Dermis blood vessel endothelial cell (primary cell): ENCODE data around the gene CDT1. TPM values are rescaled to one million over a fixed set of nuclear protein-coding genes. Genes with fewer than 3 reads are reported as not detected.
A peak's percentile ranks its signal among the peaks of the same experiment; 100 is the strongest.

Experiments used
- DNase-seq: peaks from one replicate; pipeline ENCODE4 v3.0.0; 2010
- total RNA-seq: library from RNA; depleted of rRNA; stranded (reverse); fragments of >200 nt; gene quantifications from 2 replicates; pipeline ENCODE4 v1.2.3, GENCODE V29; 2014

CDT1 gene
- total RNA-seq, 1 donor from 2014 or later, result 5.8 TPM

GRCh38 chr16:88840600-88841215 is 37.1 kb downstream of the CDT1 start:
- no peak for DNase-seq

GRCh38 chr16:88841521-88842307 is 38.1 kb downstream of the CDT1 start:
- no peak for DNase-seq

DNA sequence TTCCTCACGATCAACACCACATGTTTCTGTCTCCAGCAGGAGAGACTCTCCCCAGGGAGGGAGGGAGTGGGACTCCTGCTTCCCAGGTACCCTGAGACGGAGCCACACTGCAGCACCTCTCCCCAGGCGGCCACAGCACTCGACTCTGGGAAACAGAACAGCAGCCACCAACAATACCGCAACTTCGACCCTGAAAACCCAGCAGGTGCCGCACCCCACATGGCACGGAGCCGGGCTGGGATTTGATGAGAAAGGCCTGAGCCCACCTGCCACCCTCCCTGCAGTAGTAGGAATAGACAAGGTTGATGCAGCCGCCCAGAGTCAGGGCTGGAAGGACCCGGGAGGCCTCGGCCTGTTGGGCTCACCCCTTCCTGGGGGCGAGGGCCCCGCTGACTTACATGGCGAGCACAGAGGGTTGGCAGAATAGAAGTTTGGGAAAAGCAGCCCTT is 38.7 kb downstream of the CDT1 start:
- DNase-seq, result no peak

DNA sequence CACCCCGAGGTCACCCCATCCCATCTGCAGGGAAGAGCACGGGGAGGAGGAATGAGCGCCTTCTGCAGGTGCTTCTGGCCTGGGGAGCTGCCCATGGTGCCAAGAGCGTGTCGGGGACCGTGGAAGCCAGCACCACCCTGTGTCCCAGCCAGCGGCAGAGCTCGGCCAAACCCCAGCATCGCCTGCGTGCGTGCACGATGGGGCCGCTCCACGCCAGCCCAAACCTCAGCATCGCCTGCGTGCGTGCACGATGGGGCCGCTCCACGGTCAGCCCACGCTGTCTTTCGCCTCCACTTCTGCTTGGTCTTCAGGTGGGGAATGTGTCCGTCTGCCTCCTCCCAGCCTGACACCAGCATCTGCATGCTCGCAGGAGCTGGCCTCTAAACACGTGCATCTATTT is 39.2 kb downstream of the CDT1 start:
- no peak for DNase-seq

- no peak for DNase-seq
Observed at GRCh38 chr16:88843256-88843655, 39.7 kb downstream of the CDT1 start.

DNA sequence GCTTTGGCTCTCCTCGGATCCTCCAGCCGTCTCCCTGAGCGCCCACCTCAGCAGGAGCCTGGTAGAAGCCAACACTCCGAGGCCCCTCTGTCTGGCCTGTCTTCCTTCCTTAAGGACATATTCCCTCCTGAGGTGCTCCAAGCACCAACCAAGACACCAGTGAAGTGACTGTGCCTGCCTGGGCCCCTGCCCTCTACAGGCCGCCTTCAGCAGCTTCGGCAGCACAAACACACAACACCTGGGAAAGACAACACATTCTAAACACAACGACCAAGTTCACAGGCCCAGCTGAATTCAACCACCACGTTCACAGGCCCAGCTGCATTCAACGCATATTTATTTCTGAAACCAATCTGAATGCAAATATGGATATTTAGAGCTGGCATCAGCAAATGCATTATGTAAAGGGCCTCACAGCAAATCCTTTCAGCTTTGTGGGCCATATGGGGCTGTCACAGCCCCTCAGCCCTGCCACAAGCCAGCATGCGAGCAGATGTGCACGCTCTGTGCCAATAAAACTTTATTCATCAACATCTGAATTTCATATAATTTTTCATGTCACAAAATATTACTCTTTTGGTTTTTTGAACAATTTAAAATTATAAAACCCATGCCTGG is 40.9 kb downstream of the CDT1 start:
- no peak for DNase-seq

GRCh38 chr16:88846088-88846487 is 42.5 kb downstream of the CDT1 start:
- no peak for DNase-seq

- DNase-seq, result no peak
Observed at GRCh38 chr16:88847654-88848053, 44.1 kb downstream of the CDT1 start.

DNA sequence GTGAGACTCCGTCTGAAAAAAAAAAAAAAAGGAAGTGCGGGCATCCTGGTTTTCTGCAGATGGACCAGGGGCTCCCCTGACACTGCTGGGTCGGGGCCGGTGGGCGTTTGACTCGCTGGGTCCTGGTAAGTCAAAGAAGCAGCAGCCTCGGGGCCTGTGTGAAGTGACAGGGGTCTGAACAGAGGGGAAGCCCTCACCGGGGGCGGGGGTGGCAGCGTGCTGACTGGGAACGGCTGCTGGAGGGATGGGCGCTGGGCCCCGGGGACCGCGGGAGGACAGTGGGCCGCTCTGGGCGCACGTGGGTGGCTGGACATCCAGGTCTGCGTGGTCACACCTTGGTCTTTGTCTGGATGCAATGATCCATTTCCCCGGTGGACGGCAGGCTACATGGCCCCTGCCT is 45.0 kb downstream of the CDT1 start:
- no peak for DNase-seq

GRCh38 chr16:88850531-88851199 is 47.1 kb downstream of the CDT1 start:
- no peak for DNase-seq

DNA sequence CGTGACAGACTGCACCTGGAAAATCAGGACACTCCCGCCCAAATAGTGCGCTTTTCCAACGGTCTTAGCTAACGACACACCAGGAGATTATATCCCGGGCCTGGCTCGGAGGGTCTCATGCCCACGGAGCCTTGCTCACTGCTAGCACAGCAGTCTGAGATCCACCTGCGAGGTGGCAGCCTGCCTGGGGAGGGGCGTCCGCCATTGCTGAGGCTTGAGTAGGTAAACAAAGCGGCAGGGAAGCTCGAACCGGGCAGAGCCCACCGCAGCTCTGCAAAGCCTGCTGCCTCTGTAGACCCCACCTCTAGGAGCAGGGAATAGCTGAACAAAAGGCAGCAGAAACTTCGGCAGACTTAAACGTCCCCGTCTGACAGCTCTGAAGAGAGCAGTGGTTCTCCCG is 48.0 kb downstream of the CDT1 start:
- DNase-seq, result no peak

DNA sequence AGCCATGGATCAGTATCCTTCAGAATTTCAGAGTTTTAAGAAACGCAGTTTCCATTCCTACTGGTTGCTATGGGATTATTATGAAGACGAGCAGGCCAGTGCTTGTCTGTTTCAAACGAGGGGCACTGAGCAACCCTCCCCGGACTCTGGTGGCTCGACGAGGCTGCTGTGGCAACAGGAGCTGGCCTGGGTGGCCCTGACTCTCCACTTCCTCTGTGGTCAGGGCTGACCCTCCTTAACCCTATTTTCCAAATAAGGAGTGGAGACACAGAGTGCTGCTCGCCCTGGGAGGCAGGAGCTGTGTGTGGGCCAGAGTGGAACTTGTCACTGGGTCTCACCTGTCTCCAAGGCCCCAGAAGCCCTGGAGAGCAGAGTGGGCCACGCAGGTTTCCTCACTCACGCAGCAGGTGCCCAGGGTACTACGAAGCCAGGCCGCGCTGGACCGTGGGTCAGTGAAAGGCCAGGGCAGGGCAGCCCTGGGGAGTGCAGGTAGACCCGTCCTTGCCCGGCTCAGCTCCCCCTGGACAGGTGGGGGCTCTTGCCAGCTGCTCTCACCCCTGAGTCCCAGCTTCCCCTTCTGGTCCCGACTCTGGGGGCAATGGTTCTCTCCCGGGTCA is 49.8 kb downstream of the CDT1 start:
- no peak for DNase-seq

DNA sequence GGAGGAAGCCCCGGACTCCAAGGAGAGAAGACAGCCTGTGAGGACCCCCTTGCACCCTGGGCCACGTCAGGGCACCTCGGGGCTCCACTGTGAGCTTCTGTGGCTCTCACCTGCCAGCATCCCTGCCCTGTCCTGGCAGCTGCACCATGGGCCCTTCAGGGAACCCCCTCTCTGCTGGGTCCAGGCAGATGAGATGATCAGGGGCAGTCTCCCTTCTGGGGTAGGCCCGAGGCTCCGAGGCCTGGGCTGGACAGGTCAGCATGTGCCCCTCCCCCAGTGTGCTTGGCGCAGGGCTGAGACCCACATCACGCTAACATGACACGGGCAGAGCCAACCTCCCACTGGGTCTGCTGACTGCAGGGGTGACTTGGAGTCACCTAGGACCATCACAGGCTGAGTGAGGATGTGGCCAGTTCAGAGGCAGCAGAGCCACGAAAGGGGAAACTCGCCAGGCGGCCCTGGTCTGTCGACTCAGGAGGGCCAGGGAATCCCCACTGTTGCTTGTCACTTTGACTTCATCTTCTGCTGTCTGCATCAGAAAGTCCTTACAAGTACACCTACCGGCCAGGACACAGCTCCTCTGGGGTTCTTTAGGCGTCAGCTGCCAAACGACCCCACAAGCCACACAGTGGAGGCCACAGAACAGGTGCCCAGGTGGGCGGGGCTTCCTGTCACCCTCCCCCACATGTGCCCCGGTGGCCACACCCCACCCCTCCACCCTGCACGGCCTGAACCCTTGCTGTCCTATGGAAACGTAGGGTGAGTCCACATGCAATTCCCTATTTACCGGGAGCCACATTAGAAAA is 50.9 kb downstream of the CDT1 start:
- DNase-seq, result no peak

GRCh38 chr16:88855176-88855575 is 51.6 kb downstream of the CDT1 start:
- no peak for DNase-seq

DNA sequence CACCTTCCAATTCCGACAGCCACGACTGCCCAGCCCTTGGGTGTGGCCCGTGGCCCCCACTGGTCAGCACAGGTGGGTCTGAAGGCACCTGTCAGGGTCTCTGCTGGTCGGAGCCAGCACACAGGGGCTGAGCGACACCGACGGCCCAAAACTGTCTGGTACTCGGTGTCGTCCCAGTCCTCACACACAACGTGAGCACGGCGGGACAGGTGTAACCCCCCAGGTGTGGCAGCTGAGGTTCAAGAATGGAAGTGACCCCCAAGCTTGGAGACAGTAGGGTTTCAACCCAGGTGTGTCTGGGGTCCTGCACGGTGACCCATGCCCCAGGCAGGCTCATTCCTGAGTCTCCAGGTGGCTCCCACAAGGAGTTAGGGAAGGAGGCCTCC is 52.1 kb downstream of the CDT1 start:
- no peak for DNase-seq

DNA sequence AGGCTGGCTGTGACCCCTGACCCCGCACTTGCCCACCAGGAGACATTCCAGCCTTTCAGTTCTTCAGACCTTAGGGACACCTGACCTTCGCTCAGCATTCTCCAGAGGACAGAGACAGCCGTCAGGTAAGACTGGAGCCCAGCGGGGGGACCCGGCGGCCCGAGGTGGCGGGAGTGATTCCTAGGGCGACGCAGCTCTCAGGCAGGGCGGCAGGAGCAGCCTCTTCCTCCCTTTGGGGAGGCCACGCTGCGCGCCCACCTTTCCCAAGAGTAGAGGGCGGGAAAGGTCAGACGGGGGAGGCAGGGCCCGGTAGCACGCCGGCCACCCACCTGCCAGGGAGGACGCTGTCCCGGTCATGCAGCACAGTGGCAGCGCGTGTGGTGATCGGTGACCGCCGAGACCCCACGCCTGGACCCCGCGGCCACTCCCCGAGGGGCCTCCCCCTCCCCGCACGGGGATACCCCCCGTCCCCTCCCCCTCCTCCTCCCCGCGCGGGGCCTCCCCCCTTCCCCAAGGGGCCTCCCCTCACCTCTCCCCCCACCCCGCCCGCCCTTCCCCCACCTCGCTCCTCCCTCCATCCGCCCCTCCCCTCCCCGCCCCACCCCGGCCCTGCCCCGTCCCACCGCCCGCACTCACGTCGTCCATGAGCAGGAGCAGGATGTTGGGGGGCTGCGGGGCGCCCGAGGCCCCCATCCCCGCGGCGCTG is 52.7 kb downstream of the CDT1 start:
- peak; percentile 5 for DNase-seq

DNA sequence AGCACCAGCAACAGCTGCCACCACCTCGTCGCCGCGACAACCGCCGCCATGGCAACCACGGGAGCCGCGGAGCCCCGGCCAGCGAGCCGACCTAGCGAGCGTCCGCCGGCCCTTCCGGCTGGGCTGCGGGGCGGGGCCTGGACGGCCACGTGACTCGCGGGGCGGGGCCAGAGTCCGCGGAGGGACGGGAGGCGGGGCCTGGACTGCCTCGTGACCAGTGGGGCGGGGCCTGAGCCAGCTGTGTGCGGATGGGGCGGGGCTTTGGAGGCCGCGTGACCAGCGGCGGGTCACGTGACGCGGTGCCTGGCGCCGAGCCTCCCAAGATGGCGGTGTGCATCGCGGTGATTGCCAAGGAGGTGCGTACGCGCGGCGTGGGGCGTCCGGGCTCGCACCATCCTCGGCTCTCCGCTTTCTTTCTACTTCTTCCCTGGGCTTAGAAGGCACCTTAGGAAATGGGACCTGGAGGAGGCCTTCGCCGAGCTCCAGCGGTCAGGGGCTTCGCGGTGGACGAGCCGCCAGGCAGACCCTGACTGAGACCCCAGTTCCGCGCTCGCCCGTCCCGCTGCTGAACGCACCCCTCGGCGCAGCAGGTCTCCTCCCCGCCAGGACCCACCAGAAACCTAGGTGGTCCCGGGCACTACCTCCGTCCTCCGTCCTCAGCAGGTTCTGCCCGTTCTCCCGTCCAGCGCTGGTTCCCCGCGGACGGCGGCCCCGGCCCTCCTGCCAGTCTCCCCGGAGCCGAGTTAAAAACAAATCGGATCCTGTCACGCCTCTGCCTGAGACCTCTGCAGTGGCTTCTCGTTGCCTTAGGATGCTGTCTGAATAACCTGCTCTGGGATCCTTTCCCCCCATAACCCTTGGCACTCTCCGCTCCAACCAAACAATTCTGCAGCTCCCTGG is 53.5 kb downstream of the CDT1 start, which contains the start of the genes GALNS and TRAPPC2L:
GALNS (minus strand) TSS at position 120 of the 900 bp plus-strand sequence; CDS start at position 50, 70 bp downstream.
TRAPPC2L (plus strand) TSS at position 300 of the 900 bp plus-strand sequence; CDS start at position 324, 24 bp downstream.
- peak; percentile 98 for DNase-seq

GRCh38 chr16:88857728-88858339 is 54.2 kb downstream of the CDT1 start:
- peak; percentile 88 for DNase-seq
